Heart left ventricle (tissue), 16 donors: ENCODE data around the gene COPS8. TPM values are rescaled to one million over a fixed set of nuclear protein-coding genes. Genes with fewer than 3 reads are reported as not detected.
A peak's percentile ranks its signal among the peaks of the same experiment; 100 is the strongest.

ENCODE experiments used
- ATAC-seq, 4 donors: fragments of 200-7000 bp; cut with Tn5 transposase; one replicate each; pipeline ENCODE4 v1.9.1; 2020 to 2022; ENCODE audit warnings: moderate library complexity in 4 of 4, mild to moderate bottlenecking in 3 of 4, moderate number of reproducible peaks in 1 of 4
- DNase-seq, 5 donors: peaks; one replicate each; pipeline ENCODE4 v3.0.0-alpha.2; 2020
- H3K27ac ChIP-seq, 12 donors: fragments of 200-600 bp; sonication (generic) in 4 of 12; one replicate each; pipeline versions ENCODE4 v1.5.0 to v1.8.0; 2016 to 2022; ENCODE audit warnings: mild to moderate bottlenecking in 2 of 12
- H3K27me3 ChIP-seq, 9 donors: fragments of 200-600 bp; sonication (generic) in 2 of 9; one replicate each; pipeline versions ENCODE4 v1.5.1 to v1.8.0; 2016 to 2022; ENCODE audit warnings: mild to moderate bottlenecking in 3 of 9
- H3K36me3 ChIP-seq, 9 donors: fragments of 200-600 bp; sonication (generic) in 2 of 9; one replicate each; pipeline versions ENCODE4 v1.5.0 to v1.8.0; 2018 to 2022; ENCODE audit warnings: mild to moderate bottlenecking in 2 of 9
- H3K4me1 ChIP-seq, 12 donors: fragments of 200-600 bp; sonication (generic) in 4 of 12; one replicate each; pipeline versions ENCODE4 v1.5.0 to v1.8.0; 2016 to 2022; ENCODE audit warnings: mild to moderate bottlenecking in 3 of 12
- H3K4me3 ChIP-seq, 12 donors: fragments of 200-600 bp; sonication (generic) in 4 of 12; one replicate each; pipeline versions ENCODE4 v1.5.0 to v1.8.0; 2017 to 2022; ENCODE audit warnings: mild to moderate bottlenecking in 9 of 12, moderate library complexity in 4 of 12
- H3K9me3 ChIP-seq, 12 donors: fragments of 200-600 bp; sonication (generic) in 4 of 12; one replicate each; pipeline versions ENCODE4 v1.5.0 to v1.8.0; 2016 to 2022; ENCODE audit warnings: mild to moderate bottlenecking in 1 of 12
- POLR2A ChIP-seq, 2 donors: fragments of 450-650 bp; IDR thresholded peaks; one replicate each; pipeline ENCODE4 v1.6.1; 2017; ENCODE audit warnings: antibody characterized with exemption in 2 of 2, mild to moderate bottlenecking in 2 of 2, moderate library complexity in 2 of 2
- WGBS, 4 donors: extraction: QIAGEN DNeasy Blood & Tissue Kit in 2 of 4; methylation state at CpG; one replicate each; pipeline versions ENCODE4 v1.1.5 to v1.1.7; 2013 to 2018; 5-methylcytosine and 5-hydroxymethylcytosine counted together
- intact Hi-C, 10 donors: fragments of 100-400 bp; cut with DNase I; formaldehyde crosslinking; loops; one replicate each; pipeline versions ENCODE4 v1.11.1 to v1.14.2; 2022
- polyA plus RNA-seq, 2 donors: library from polyadenylated mRNA; stranded (reverse); fragments of 200-250 nt; gene quantifications; one replicate each; pipeline ENCODE4 v1.2.3, GENCODE V29; 2013
- total RNA-seq, 9 donors: library from RNA; depleted of rRNA in 2 of 9; stranded (reverse); fragments of >200 nt in 2 of 9; fragmentation: NEBNext Ultra II Directional in 3 of 9; extraction: Animal tissue kit (Norgen Biotek cat#: 25700) in 3 of 9; gene quantifications; one replicate each; pipeline versions ENCODE4 v1.1.0 to v1.2.4, GENCODE V29; 2016 to 2023
- TF ChIP-seq, protein P1 (sequence below), 12 donors: fragments of 200-600 bp; sonication (generic) in 4 of 12; IDR thresholded peaks; one replicate each; pipeline versions ENCODE4 v1.5.0 to v1.8.0; 2018 to 2022; ENCODE audit warnings: antibody characterized with exemption in 12 of 12, mild to moderate bottlenecking in 5 of 12
- donor health status: ischemic (EF 13 %, LVEDD 7.1; RV severe dilation, severe dysfunction).
- donor health status: healthy with polysubstance abuse.
- donor health status: DM: no; HTN: yes; CAD: no.
- donor health status: DM: no; HTN: no; CAD: no.
- donor health status: ischemic (EF 25% LVEDD 6.9; RV normal size, moderate dysfunction).
- donor health status: ischemic (EF 25% LVEDD 5.7; RV mildly dilated, moderate dysfunction).
- donor health status: healthy.
- donor health status: DM: yes; HTN: yes; CAD: no.
- donor health status: ischemic (EF 35%, LVEDD 5.7; RV mildly dilated, moderate dysfunction).
- donor health status: nonischemic (EF 11% LVEDD 7.7; RV severe dilation, severe dysfunction).
- donor health status: DM: yes; HTN: yes; CAD: no.
- donor health status: PGD.
- donor health status: ischemic (EF 29% LVEDD 5.4; RV normal size, mild dysfunction).
- donor health status: nonischemic (EF 23%, LVEDD 6.1; RV moderate dilation, normal function).

Gene COPS8
- total and polyA plus RNA-seq, 11 donors: 34.7 to 231 (median 93.0) TPM

DNA sequence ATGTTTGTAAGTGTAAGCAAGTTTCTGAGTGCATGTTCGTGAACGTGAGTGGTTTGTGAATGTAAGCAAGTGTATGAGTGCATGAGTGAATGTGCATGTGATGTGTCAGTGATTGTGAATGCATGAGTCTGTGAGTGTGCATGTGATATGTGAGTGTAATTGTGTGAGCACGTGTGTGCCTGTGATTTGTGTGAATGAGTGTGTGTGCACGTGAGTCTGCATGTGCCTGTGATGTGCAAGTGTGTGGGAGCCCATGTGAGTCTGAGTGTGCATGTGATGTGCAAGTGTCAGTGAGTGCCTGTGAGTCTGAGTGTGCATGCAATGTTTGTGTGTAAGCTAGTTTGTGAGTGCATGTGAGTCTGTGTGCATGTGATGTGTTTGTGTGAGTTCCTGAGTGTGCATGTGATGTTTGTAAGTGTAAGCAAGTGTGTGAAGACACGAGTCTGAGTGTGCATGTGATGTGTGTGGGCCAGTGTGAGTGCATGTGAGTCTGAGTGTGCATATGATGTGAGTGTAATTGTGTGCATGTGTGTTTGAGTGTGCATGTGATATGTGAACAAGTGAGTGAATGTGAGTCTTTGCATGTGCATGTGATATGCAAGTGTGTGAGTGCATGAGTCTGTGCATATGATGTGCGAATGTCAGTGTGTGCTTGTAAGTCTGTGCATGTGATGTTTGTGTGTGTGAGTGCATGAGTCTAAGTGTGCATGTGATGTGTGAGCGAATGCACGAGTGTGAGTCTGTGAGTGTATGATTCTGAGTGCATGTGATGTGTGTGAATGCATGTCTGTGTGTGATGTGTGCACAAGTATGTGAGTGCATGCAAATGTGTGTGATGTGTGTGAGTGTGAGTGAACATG, 45.1 kb downstream of the COPS8 start:
- TF ChIP-seq POLR2A (IDR thresholded peaks at IDR 0.05): no peak
- TF ChIP-seq, protein P1, sequence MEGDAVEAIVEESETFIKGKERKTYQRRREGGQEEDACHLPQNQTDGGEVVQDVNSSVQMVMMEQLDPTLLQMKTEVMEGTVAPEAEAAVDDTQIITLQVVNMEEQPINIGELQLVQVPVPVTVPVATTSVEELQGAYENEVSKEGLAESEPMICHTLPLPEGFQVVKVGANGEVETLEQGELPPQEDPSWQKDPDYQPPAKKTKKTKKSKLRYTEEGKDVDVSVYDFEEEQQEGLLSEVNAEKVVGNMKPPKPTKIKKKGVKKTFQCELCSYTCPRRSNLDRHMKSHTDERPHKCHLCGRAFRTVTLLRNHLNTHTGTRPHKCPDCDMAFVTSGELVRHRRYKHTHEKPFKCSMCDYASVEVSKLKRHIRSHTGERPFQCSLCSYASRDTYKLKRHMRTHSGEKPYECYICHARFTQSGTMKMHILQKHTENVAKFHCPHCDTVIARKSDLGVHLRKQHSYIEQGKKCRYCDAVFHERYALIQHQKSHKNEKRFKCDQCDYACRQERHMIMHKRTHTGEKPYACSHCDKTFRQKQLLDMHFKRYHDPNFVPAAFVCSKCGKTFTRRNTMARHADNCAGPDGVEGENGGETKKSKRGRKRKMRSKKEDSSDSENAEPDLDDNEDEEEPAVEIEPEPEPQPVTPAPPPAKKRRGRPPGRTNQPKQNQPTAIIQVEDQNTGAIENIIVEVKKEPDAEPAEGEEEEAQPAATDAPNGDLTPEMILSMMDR (IDR thresholded peaks at IDR 0.05): no peak
- H3K27me3 ChIP-seq: no peaks in the 10 kb centered on the region
- DNase-seq: no peak
- no peak overlapping the region for H3K4me3 ChIP-seq
- H3K27ac ChIP-seq: no peak overlapping the region
- H3K36me3 ChIP-seq: no peaks in the 10 kb centered on the region
- no peak for ATAC-seq
- peaks cover 0 to 15% (median 0%) of the 10 kb centered on the region in 12 donors for H3K4me1 ChIP-seq
- H3K9me3 ChIP-seq: no peaks in the 10 kb centered on the region
- 92 to 95% (median 94%) methylated on average over 8 of the region's 8 CpGs for WGBS, 4 donors
- intact Hi-C loops: no loop called here

DNA sequence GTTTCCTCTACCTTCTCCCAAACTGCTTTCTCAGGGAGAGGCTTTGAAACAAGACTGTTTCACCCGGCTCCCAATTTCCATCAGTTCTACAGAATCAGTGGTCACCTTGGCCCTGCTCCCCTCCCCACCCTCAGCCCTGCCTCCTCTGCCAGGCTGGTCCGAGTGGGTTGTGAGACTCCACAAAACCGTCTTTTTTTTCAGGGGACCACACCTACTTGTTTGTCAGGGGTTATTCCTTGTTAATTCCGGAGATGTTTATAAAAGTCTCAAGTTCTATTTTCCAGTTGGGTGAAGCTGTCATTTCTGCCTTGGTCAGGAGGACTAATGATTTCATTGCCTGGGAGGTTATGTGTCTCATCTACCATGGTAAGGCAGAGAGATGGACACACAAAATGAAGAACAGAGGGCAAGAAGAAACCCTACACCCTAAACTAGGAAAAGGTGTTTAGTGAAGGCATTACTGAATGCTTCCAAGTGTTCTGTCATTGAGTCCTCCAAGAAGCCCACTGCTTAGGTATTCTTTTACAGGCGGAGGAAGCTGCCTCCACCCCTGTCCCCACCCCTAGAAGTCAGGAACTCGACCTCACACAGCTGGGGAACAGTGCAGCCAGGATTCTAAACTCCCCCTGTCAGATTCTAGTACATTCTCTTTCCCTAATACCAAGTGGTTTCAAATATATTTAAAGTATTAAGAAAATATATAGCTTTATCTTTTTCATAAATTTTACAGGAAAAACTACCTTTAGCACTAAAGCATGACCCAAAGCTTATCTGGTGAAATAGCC, 46.3 kb downstream of the COPS8 start:
- TF ChIP-seq POLR2A (IDR thresholded peaks at IDR 0.05): no peak
- TF ChIP-seq, protein P1 (IDR thresholded peaks at IDR 0.05): no peak
- intact Hi-C loops: no loop called here
- no peak for DNase-seq
- Histone ChIP-seq H3K9me3 (no peaks in the 10 kb centered on the region), H3K36me3 (no peaks in the 10 kb centered on the region), H3K27me3 (no peaks in the 10 kb centered on the region), H3K4me3 (no peak overlapping the region), H3K27ac (no peak overlapping the region), H3K4me1 (peaks cover 0 to 12% (median 0%) of the 10 kb centered on the region in 12 donors)
- no peak for ATAC-seq
- WGBS, 4 donors: 73 to 82% (median 79%) methylated on average over 6 of the region's 6 CpGs

DNA sequence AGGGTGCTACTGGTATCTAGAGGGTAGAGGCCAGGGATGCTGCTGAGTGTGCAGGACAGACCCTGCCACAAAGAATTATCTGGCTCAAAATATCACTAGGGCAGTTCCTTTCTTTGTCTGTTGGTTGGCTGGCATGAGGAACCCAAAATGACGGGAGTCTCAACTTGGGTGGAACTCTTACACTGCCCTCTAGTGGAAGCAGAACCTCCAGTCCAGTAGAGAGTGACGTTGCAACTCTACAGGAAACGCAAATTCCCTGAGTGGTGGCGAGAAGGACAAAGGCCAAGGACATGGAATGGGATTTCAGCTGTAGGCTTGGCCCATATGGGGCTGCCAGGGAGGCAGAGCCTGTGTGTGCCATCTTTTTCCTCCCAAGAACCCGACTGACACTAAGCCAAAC, 47.1 kb downstream of the COPS8 start:
- Histone ChIP-seq H3K9me3 (no peaks in the 10 kb centered on the region), H3K4me3 (no peak overlapping the region), H3K4me1 (peaks cover 0 to 9% (median 0%) of the 10 kb centered on the region in 12 donors), H3K27me3 (no peaks in the 10 kb centered on the region), H3K27ac (no peak overlapping the region), H3K36me3 (no peaks in the 10 kb centered on the region)
- ATAC-seq: no peak
- WGBS, 4 donors: 72 to 79% (median 75%) methylated on average over 5 of the region's 5 CpGs
- no peak for DNase-seq
- intact Hi-C loops: no loop called here
- TF ChIP-seq, protein P1 (IDR thresholded peaks at IDR 0.05): peak in 7 of 12 donors; percentile 7 to 30 (median 23)
- no peak for TF ChIP-seq POLR2A (IDR thresholded peaks at IDR 0.05)
